Endothelial cell of umbilical vein (primary cell): ENCODE measurements around the gene LSP1.

Experiments
- EZH2 ChIP-seq: IDR thresholded peaks from 2 replicates; pipeline ENCODE4 v1.6.1; 2012; ENCODE audit warnings: borderline replicate concordance, low read depth, mild to moderate bottlenecking, moderate library complexity, low read length, inconsistent platforms; ENCODE audit not compliant: severe bottlenecking
- FOS ChIP-seq: IDR thresholded peaks from 2 replicates; pipeline ENCODE4 v1.6.1; 2011; ENCODE audit warnings: mild to moderate bottlenecking, low read length, moderate library complexity, borderline replicate concordance; ENCODE audit not compliant: insufficient read depth
- JUN ChIP-seq: IDR thresholded peaks from 2 replicates; pipeline ENCODE4 v1.6.1; 2011; ENCODE audit warnings: borderline replicate concordance, low read depth; ENCODE audit not compliant: insufficient read length, insufficient read depth
- MYC ChIP-seq: IDR thresholded peaks from one replicate; pipeline ENCODE4 v1.6.1; 2011; ENCODE audit warnings: mild to moderate bottlenecking, low read depth, low read length
- POLR2A ChIP-seq: IDR thresholded peaks from 2 replicates; pipeline ENCODE4 v1.6.1; 2012; ENCODE audit warnings: low read depth, mild to moderate bottlenecking, control low read depth, low read length
- POLR2AphosphoS5 ChIP-seq: IDR thresholded peaks from 2 replicates; pipeline ENCODE4 v1.6.1; 2012; ENCODE audit warnings: low read depth, mild to moderate bottlenecking, control low read depth, low read length, moderate library complexity; ENCODE audit not compliant: insufficient read depth
- TF ChIP-seq, protein P1 (sequence below), 2 donors: IDR thresholded peaks; 1 replicate in 1 of 2; 2 replicates in 1 of 2; pipeline ENCODE4 v1.5.1; 2011; ENCODE audit warnings: low read length in 2 of 2, mild to moderate bottlenecking in 2 of 2, moderate library complexity in 2 of 2, control low read depth in 1 of 2, inconsistent platforms in 1 of 2, low read depth in 1 of 2; ENCODE audit not compliant: insufficient read depth in 1 of 2; ENCODE audit errors: extremely low read depth in 1 of 2
- TF ChIP-seq, protein P2 (sequence below): IDR thresholded peaks from 2 replicates; pipeline ENCODE4 v1.6.1; 2011; ENCODE audit not compliant: insufficient read depth, insufficient read length

DNA sequence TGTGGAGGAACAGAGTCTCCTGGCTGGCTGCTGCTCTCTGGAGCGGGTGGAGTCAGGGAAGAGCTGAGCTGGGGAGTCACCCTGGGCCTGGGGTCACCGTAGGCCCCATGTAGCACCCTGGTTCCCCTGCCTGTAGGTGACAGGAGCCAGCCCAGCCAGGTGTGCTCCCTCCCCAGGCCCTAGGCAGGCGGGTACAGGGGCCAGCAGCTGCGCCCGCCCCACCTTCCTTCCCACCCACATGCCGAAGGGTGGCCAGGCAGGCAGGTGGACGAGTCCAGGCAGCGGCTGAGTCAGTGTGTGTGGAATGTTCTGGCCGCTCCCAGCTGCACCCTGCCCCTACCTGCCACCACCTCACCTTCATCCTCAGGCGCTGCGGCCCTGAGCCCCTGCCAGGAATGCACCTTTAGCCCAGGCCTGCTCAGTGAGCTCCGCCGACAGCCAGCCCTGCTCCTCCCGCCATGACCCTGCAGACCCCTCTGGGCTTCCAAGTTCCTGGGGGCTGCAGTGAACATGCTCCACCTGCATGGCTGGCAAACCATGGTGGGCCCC, 18.7 kb upstream of the LSP1 start:
- TF ChIP-seq, protein P1, sequence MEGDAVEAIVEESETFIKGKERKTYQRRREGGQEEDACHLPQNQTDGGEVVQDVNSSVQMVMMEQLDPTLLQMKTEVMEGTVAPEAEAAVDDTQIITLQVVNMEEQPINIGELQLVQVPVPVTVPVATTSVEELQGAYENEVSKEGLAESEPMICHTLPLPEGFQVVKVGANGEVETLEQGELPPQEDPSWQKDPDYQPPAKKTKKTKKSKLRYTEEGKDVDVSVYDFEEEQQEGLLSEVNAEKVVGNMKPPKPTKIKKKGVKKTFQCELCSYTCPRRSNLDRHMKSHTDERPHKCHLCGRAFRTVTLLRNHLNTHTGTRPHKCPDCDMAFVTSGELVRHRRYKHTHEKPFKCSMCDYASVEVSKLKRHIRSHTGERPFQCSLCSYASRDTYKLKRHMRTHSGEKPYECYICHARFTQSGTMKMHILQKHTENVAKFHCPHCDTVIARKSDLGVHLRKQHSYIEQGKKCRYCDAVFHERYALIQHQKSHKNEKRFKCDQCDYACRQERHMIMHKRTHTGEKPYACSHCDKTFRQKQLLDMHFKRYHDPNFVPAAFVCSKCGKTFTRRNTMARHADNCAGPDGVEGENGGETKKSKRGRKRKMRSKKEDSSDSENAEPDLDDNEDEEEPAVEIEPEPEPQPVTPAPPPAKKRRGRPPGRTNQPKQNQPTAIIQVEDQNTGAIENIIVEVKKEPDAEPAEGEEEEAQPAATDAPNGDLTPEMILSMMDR (IDR thresholded peaks at IDR 0.05; ENCODE audit: extremely low read depth in 1 of 2, insufficient read depth in 1 of 2, low read depth in 1 of 2, low read length in 2 of 2) = no peak
- no peak for TF ChIP-seq POLR2A
- no peak for TF ChIP-seq EZH2
- TF ChIP-seq POLR2AphosphoS5 = no peak
- TF ChIP-seq JUN = no peak
- TF ChIP-seq, protein P2, sequence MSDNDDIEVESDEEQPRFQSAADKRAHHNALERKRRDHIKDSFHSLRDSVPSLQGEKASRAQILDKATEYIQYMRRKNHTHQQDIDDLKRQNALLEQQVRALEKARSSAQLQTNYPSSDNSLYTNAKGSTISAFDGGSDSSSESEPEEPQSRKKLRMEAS = no peak
- no peak for TF ChIP-seq FOS
- TF ChIP-seq MYC = no peak
